Fibroblast of skin of scalp (primary cell): ENCODE measurements around the gene RIPK1. TPM values are rescaled to one million over a fixed set of nuclear protein-coding genes. Genes with fewer than 3 reads are reported as not detected.
"Not testable (repeated sequence)": the region's sequence is repeated elsewhere in the genome, so short reads cannot be mapped to it uniquely, and the experiment has no call there.

Source experiments
- DNase-seq: peaks from one replicate; pipeline ENCODE4 v3.0.0-alpha.2; 2013
- polyA plus RNA-seq, 2 experiments: library from polyadenylated mRNA; unstranded; fragments of 120-200 nt; gene quantifications; one replicate each; pipeline ENCODE4 v1.2.1, GENCODE V29; 2013; ENCODE audit not compliant: insufficient read length in 2 of 2

RIPK1 gene
- 19.3 TPM for polyA plus RNA-seq (2013, experiment 1 of 2; ENCODE audit: insufficient read length)
- polyA plus RNA-seq (2013, experiment 2 of 2; ENCODE audit: insufficient read length): 19.7 TPM

DNA sequence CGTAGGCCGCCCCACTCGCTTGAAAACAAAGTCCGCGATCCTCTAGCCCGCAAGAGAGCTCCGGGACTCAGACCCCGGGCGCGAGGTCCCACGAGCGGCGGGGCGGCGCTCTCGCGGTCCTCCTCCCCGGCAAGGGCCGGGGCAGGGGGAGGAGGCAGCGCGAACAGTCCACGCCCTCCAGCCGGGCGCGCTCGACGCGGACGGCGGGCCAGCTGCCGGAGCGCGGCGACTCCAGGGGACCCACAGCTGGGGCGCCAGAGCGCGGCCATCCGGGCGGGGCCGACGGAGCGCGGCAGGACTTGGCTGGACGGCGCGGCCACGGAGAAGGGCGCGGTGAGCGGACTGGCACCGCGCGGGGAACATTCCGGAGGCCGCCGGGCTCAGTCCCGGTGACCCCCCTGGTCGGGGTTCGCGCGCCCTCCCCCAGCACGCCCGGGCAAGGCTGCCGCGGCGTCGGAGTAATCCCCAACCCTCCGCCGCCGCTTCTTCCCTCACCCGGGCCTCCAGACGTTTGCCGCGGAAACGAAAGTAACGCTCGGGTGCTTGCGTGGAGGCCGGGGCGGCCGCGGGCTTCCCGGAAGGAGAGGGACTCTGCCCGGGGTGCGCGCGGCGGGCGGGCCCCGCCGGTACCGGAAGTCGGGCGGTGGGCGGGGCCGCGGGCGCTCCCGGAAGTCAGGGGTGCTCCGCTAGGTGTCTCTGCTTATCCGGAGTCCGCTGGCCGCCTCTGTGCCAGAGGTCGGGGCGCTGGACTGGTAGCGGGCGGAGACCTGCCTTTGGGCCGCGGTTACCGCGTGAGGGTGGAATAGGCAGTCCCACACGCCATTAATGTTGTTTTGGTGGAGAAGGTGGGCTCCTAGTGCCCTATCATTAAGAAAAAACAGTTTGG, at the start of gene RIPK1:
RIPK1 (plus strand) TSS at position 166 of the 886 bp plus-strand sequence. CDS start 8,330 bp downstream, outside the sequence.
- peak; percentile 90 for DNase-seq

DNA sequence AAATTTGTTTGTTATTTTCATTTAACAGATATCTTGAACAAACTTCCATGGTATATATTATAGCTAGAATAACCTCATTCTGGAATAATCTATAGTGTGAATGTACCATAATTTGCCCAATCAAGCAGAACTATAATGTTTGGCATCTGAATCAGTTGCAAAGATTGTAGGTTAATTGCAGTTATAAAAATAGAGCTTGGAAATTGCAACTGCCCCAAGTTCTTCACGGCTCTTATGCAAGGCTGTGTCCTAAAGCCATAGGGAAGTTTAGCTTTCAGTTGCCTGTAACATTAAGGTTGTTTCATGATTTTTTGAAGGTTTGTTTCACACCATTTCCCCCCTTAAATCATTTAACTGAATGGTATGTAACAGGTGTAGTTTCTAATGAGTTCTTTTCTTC, 49.2 kb upstream of the RIPK1 start:
- no peak for DNase-seq

- DNase-seq: no peak
These were observed 48.5 kb upstream of the RIPK1 start for GRCh38 chr6:3019749-3020320.

DNA sequence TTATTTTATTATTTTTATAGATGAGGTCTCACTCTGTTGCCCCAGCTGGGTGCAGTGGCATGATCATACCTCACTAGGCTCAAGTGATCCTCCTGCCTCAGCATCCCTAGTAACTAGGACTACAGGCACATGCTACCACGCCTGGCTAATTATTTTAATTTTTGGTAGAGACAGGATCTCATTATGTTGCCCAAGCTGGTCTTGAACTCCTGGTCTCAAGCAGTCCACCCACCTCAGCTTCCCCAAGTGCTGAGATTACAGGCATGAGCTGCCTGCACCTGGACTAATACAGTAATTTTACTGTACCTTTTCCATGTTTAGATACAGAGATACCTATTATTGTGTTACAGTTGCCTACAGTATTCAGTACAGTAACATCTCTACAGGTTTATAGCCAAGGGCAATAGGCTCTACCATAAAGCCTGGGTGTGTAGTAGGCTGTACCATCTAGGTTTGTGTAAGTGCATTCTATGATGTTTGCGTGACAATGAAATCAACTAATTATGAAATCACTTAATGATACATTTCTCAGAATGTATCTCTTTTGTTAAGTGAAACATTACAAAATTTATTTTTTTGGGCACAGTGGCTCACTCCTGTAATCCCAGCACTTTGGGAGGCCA, 47.2 kb upstream of the RIPK1 start:
- not testable (repeated sequence) for DNase-seq

DNA sequence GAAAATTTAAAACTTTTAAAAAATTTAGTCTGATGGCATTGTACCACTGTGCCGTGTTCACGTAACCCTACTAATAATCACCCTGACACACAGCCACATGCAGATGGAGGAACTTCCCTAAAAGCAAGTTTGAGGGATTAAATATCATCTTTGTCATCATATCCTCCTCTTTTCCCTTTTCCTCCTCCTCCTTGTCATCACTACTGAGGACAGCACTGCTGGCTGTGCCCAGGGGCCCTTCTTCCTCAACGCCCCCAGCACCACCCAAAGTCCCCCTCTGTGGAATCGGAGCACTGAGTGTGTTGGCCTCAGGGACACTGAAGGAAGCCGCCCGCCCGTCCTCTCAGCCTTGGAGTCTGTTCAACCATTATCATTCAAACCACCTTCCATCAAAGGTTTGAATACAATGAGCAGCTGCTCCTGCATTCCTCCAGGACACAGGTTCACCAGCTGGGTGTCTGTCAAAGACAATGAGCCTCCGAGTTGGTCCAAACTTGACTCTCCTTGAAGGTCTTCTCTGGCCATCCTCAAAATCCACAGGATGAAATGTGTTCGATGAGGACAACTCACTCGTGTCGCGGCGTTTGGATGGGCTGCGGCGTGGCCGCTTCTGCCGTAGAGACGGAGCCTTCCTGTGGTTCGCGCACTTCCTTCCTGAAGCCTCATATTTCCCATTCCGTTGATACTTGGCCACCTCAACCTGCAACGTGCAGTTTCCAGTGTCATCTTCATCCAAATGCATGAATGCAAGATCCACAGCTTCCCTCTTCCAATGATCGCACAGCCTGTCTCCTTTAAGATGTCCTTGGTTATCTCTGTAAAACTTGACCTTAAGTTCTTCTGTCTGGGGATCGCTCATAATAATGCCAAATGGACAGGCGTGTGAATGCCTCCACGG, 45.3 kb upstream of the RIPK1 start:
- DNase-seq: no peak

DNA sequence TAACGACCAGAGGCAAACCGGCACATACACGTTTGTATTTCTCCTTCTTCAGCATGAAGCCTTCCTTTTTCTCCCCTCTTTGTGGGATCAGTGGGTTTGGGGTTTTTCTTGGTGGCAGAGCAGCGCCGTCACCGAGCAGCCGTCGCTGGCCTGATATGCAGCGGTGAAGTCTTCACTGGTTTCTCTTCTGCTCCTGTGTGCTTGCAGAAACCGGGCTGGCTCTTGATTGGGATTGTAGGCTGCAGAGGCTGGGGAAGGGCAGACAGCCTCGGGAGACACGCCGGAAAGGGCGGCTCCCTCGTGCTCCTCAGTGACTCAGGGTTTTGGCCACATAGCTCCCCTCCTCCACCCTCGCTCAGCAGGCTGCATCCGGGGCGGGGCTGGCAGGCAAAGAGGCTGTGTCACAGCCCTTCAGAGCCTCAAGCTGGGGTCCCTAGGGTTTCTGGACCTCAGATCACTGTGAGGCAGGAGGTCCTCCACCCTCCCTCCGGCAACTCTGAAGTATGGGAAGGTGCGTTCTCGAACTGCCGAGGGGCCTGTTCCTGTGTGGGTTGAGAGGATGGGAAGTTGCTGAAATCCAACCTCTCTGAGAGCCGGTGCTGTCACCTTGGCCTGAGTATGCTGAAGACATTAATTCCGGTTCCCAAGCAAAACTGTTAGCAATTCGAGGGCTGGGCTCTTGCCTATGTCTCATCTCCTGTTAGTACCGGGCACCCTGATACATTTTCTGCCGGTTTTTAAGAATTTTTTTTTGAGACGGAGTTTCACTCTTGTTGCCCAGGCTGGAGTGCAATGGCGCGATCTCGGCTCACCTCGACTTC, 44.4 kb upstream of the RIPK1 start:
- peak; percentile 97 for DNase-seq

DNA sequence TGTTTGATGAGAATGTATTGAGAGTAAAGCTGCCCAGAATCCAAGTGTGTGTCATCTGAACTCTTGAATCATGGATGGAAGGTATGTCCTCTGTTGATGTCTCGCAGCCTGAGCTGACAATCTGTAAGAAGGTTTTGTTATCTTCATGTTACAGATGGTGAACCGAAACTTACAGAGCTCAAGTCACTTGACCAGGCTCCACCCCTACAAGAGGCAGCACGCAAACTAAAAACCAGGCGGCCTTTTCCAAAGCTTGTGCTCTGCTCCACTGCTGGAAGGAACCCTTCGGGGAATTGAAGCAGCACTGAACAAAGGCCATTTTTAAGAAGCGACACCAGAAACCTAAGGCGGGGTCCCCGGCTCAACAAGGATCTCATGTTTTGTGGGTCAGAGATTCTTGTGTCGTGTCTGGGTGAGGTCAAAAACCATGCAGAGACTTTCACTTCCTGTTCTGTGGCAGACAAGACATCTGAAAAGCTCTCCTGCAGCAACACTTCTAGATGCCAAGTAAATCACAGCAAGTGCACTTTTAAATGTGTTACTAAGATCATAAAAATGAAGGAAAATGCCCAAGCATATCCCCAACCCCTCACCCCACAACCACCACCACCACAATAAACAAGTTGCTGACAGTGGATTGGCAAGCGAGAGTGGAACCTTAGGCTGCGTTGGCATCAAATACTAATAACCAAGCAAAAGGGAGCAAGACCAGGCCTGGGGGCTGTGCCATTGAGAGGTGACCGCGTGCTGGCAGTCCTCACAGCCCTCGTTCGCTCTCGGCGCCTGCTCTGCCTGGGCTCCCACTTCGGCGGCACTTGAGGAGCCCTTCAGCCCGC, 41.3 kb upstream of the RIPK1 start:
- DNase-seq: peak; percentile 48

GRCh38 chr6:3028156-3028555, 40.1 kb upstream of the RIPK1 start:
- not testable (repeated sequence) for DNase-seq

DNA sequence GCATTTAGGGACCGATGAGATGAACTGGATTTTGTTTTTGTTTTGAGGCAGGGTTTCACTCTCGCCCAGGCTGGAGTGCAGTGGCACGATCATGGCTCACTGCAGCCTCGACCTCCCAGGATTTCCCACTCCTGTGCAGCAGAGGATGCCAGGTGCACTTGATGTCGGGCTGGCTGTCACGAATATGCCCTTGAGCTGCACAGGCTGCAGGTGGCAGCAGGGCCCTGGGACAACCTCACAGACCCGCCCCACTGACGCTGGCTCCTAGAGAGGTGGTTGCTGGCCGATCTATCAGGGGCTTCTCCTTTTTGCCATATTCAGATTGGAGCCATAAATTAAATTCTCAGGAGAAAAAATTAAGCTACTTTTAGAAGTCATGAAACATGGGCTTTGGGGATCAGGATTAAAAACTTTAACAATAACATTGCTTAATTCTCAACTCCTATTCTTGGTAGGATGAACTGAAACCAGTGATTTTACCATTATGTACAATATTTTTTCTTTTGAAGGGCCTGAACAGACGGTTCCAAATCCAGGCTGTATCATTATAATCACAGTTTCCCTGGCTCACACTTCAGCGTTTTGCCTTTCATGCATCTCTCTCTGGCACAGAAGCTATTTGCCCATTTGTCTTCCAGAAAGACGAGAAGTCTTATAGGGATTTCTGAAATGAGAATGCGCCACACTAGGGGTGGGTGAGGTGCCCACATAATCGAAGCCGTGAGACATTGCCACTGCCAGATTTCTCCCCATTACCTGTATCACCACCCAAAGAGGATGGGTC, 36.2 kb upstream of the RIPK1 start:
- no peak for DNase-seq

- DNase-seq: no peak
These were observed 35.3 kb upstream of the RIPK1 start for GRCh38 chr6:3032986-3033385.

- DNase-seq: no peak
These were observed 34.6 kb upstream of the RIPK1 start for GRCh38 chr6:3033652-3034051.

GRCh38 chr6:3035397-3035796, 32.9 kb upstream of the RIPK1 start:
- DNase-seq: no peak

GRCh38 chr6:3036861-3037637, 31.2 kb upstream of the RIPK1 start:
- no peak for DNase-seq

GRCh38 chr6:3037638-3038365, 30.5 kb upstream of the RIPK1 start:
- no peak for DNase-seq

DNA sequence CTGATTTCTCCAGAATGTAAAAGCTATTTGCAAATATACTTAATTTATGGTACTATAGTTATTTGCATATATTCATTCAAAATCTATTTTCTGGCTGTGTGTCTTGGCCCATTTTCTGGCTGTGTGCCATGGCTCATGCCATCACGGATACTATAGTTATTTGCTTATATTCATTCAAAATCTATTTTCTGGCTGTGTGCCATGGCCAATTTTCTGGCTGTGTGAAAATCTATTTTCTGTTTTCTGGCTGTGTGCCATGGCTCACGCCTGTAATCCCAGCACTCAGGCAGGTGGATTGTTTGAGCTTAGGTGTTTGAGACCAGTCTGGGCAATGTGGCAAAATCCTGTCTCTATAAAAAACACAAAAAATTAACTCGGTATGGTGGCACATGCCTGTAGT, 28.9 kb upstream of the RIPK1 start:
- DNase-seq: no peak

DNA sequence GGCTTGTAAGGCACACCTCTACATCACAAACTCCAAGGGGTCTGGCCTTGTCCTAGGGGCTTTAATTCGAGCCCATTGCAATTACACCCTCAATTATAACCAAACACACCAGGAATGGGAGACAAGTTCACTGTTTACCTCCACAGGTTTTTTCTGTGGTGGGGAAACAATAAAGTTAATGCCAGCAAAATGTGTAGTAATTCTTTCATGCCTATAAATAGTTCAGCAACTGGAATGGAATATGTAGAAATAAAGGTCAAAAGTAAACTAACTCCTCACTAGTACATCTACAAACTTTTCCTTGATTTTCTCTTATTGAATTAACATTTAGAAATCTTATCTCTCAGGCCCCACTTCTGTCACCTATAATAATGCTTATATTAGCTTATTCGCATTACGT, 27.1 kb upstream of the RIPK1 start:
- no peak for DNase-seq

- DNase-seq: no peak
These were observed 26.7 kb upstream of the RIPK1 start for GRCh38 chr6:3041606-3042005.

DNA sequence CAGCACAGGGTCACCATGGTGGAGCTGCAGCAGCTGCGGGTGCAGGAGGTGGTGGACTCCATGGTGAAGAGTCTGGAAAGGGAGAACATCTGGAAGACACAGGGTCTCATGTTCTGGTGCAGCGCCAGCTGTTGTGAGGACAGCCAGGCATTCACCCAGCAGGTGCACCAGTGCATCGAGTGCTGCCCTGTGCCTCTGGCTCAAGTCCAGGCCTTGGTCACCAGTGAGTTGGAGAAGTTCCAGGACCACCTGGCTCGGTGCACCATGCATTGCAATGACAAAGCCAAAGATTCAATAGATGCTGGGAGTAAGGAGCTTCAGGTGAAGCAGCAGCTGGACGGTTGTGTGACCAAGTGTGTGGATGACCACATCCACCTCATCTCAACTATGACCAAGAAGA, 22.9 kb upstream of the RIPK1 start:
- no peak for DNase-seq
